Measurements from ENCODE around the gene USP47. TPM values are rescaled to one million over a fixed set of nuclear protein-coding genes. Genes with fewer than 3 reads are reported as not detected.

The USP47 gene
- total RNA-seq, 3 donors from 2014 or later = 82.9 to 118 (median 100.0) TPM

- TF ChIP-seq POLR2AphosphoS5 (IDR thresholded peaks at IDR 0.05) (no peak), CTCF (IDR thresholded peaks at IDR 0.05) (no peak), POLR2A (IDR thresholded peaks at IDR 0.05) (no peak)
- no peaks in the 10 kb centered on the region for H3K27me3 ChIP-seq
- H3K36me3 ChIP-seq = no peaks in the 10 kb centered on the region
- no peak overlapping the region for H3K27ac ChIP-seq
- H3K4me3 ChIP-seq = no peak overlapping the region
- peaks cover 5 to 9% of the 10 kb centered on the region in 2 donors for H3K9me3 ChIP-seq
- intact Hi-C loops (cut with DNase I; ENCODE audit: low total_unique reads) = no loop called here
- DNase-seq (ENCODE audit: low spot score in 2 of 2) = no peak
- no peaks in the 10 kb centered on the region for H3K4me1 ChIP-seq
Measured at GRCh38 chr11:11864803-11865202, 23.0 kb downstream of the USP47 start.

GRCh38 chr11:11865449-11865848 is 23.7 kb downstream of the USP47 start:
- no peaks in the 10 kb centered on the region for H3K4me1 ChIP-seq
- no peak overlapping the region for H3K4me3 ChIP-seq
- no peaks in the 10 kb centered on the region for H3K27me3 ChIP-seq
- peaks cover 5 to 9% of the 10 kb centered on the region in 2 donors for H3K9me3 ChIP-seq
- H3K27ac ChIP-seq = no peak overlapping the region
- intact Hi-C loops (cut with DNase I; ENCODE audit: low total_unique reads) = no loop called here
- TF ChIP-seq POLR2A (IDR thresholded peaks at IDR 0.05) (no peak), POLR2AphosphoS5 (IDR thresholded peaks at IDR 0.05) (no peak)
- no peak for DNase-seq (ENCODE audit: low spot score in 2 of 2)
- H3K36me3 ChIP-seq = no peaks in the 10 kb centered on the region

GRCh38 chr11:11866203-11866602 is 24.4 kb downstream of the USP47 start:
- Histone ChIP-seq H3K27me3 (no peaks in the 10 kb centered on the region), H3K4me1 (no peaks in the 10 kb centered on the region), H3K4me3 (no peak overlapping the region), H3K27ac (no peak overlapping the region), H3K36me3 (no peaks in the 10 kb centered on the region), H3K9me3 (peaks cover 5 to 9% of the 10 kb centered on the region in 2 donors)
- intact Hi-C loops (cut with DNase I; ENCODE audit: low total_unique reads) = no loop called here
- no peak for TF ChIP-seq CTCF (IDR thresholded peaks at IDR 0.05)
- no peak for TF ChIP-seq POLR2AphosphoS5 (IDR thresholded peaks at IDR 0.05)
- no peak for TF ChIP-seq POLR2A (IDR thresholded peaks at IDR 0.05)
- DNase-seq (ENCODE audit: low spot score in 2 of 2) = no peak

GRCh38 chr11:11867720-11868119 is 25.9 kb downstream of the USP47 start:
- H3K27me3 ChIP-seq = no peaks in the 10 kb centered on the region
- intact Hi-C loops (cut with DNase I; ENCODE audit: low total_unique reads) = no loop called here
- no peaks in the 10 kb centered on the region for H3K4me1 ChIP-seq
- H3K9me3 ChIP-seq = peaks cover 5 to 9% of the 10 kb centered on the region in 2 donors
- TF ChIP-seq POLR2AphosphoS5 (IDR thresholded peaks at IDR 0.05) = no peak
- TF ChIP-seq POLR2A (IDR thresholded peaks at IDR 0.05) = no peak
- no peak for TF ChIP-seq CTCF (IDR thresholded peaks at IDR 0.05)
- no peaks in the 10 kb centered on the region for H3K36me3 ChIP-seq
- no peak overlapping the region for H3K27ac ChIP-seq
- no peak overlapping the region for H3K4me3 ChIP-seq
- no peak for DNase-seq (ENCODE audit: low spot score in 2 of 2)

- no peaks in the 10 kb centered on the region for H3K36me3 ChIP-seq
- intact Hi-C loops (cut with DNase I; ENCODE audit: low total_unique reads) = no loop called here
- no peak overlapping the region for H3K27ac ChIP-seq
- H3K27me3 ChIP-seq = no peaks in the 10 kb centered on the region
- TF ChIP-seq CTCF (IDR thresholded peaks at IDR 0.05) (no peak), POLR2AphosphoS5 (IDR thresholded peaks at IDR 0.05) (no peak), POLR2A (IDR thresholded peaks at IDR 0.05) (no peak)
- no peaks in the 10 kb centered on the region for H3K4me1 ChIP-seq
- peaks cover 2 to 6% of the 10 kb centered on the region in 2 donors for H3K9me3 ChIP-seq
- DNase-seq (ENCODE audit: low spot score in 2 of 2) = no peak
- H3K4me3 ChIP-seq = no peak overlapping the region
Measured at GRCh38 chr11:11871991-11872401, 30.2 kb downstream of the USP47 start.

GRCh38 chr11:11876458-11876857 is 34.7 kb downstream of the USP47 start:
- DNase-seq (ENCODE audit: low spot score in 2 of 2) = no peak
- Histone ChIP-seq H3K4me3 (no peak overlapping the region), H3K9me3 (no peaks in the 10 kb centered on the region), H3K27me3 (no peaks in the 10 kb centered on the region), H3K27ac (no peak overlapping the region), H3K36me3 (no peaks in the 10 kb centered on the region), H3K4me1 (no peaks in the 10 kb centered on the region)
- TF ChIP-seq CTCF (IDR thresholded peaks at IDR 0.05) = no peak
- no peak for TF ChIP-seq POLR2AphosphoS5 (IDR thresholded peaks at IDR 0.05)
- TF ChIP-seq POLR2A (IDR thresholded peaks at IDR 0.05) = no peak
- intact Hi-C loops (cut with DNase I; ENCODE audit: low total_unique reads) = no loop called here
